ENCODE data around the gene SPRED1. TPM values are rescaled to one million over a fixed set of nuclear protein-coding genes. Genes with fewer than 3 reads are reported as not detected.

SPRED1 gene
- total RNA-seq, 1 experiment from 2014 or later, result 29.6 TPM

- no peaks in the 10 kb centered on the region for H3K9me3 ChIP-seq (ENCODE audit: control insufficient read depth, insufficient read depth, low read depth, low read length)
- H3K4me3 ChIP-seq (ENCODE audit: low read depth in 2 of 2, low read length in 2 of 2), result no peak overlapping the region
- DNase-seq (ENCODE audit: low read depth, low spot score) (peak; percentile 55), ATAC-seq (peak; percentile 88)
- POLR2A ChIA-PET, result no interaction called here
- H3K36me3 ChIP-seq (ENCODE audit: control insufficient read depth, insufficient read depth, low read length), result no peaks in the 10 kb centered on the region
- in situ Hi-C loops (cut with HindIII; ENCODE audit: low pct_unique_long_range_greater_than_20kb, low sequenced_read_pairs) (no loop called here), intact Hi-C loops (cut with micrococcal nuclease; ENCODE audit: unreplicated experiment) (loop anchor here (1.0 to 5.0 kb wide), 2 partner anchors 228 to 395 kb away; no protein-coding TSS in a partner anchor)
- no peak overlapping the region for H3K27ac ChIP-seq (ENCODE audit: low read length)
- CTCF ChIA-PET, result interaction anchor here (0.6 kb wide), 1 partner anchor 24 kb away, joined by 3 read pairs; no protein-coding TSS in a partner anchor
- TF ChIP-seq REST (IDR thresholded peaks at IDR 0.05; ENCODE audit: insufficient read depth in 1 of 2, low read depth in 2 of 2, low read length in 1 of 2) (no peak), CTCF (IDR thresholded peaks at IDR 0.05) (peak; percentile 87), SIN3A (IDR thresholded peaks at IDR 0.05; ENCODE audit: borderline replicate concordance, insufficient read depth, low read depth, low read length) (no peak), TCF7L2 (IDR thresholded peaks at IDR 0.05; ENCODE audit: low read depth, low read length) (no peak), POLR2AphosphoS5 (IDR thresholded peaks at IDR 0.05; ENCODE audit: low read depth, low read length) (no peak)
- H3K27me3 ChIP-seq (ENCODE audit: control insufficient read depth, insufficient read depth, low read length), result peaks cover 5% of the 10 kb centered on the region
- H3K4me1 ChIP-seq (ENCODE audit: control insufficient read depth, insufficient read depth, low read length), result no peaks in the 10 kb centered on the region
- no TSS peak for BruUV-seq (replicated peaks)
Observed at GRCh38 chr15:38389924-38390542, 137.4 kb downstream of the SPRED1 start.

GRCh38 chr15:38391191-38391590, 138.6 kb downstream of the SPRED1 start:
- H3K9me3 ChIP-seq (ENCODE audit: control insufficient read depth, insufficient read depth, low read depth, low read length), result no peaks in the 10 kb centered on the region
- TF ChIP-seq TCF7L2 (IDR thresholded peaks at IDR 0.05; ENCODE audit: low read depth, low read length) (no peak), SIN3A (IDR thresholded peaks at IDR 0.05; ENCODE audit: borderline replicate concordance, insufficient read depth, low read depth, low read length) (no peak), CTCF (IDR thresholded peaks at IDR 0.05) (no peak), POLR2AphosphoS5 (IDR thresholded peaks at IDR 0.05; ENCODE audit: low read depth, low read length) (no peak), REST (IDR thresholded peaks at IDR 0.05; ENCODE audit: insufficient read depth in 1 of 2, low read depth in 2 of 2, low read length in 1 of 2) (no peak)
- intact Hi-C loops (cut with micrococcal nuclease; ENCODE audit: unreplicated experiment), result loop anchor here (5.0 kb wide), 1 partner anchor 229 kb away; no protein-coding TSS in a partner anchor
- in situ Hi-C loops (cut with HindIII; ENCODE audit: low pct_unique_long_range_greater_than_20kb, low sequenced_read_pairs), result no loop called here
- peaks cover 5% of the 10 kb centered on the region for H3K27me3 ChIP-seq (ENCODE audit: control insufficient read depth, insufficient read depth, low read length)
- no peak overlapping the region for H3K4me3 ChIP-seq (ENCODE audit: low read depth in 2 of 2, low read length in 2 of 2)
- H3K36me3 ChIP-seq (ENCODE audit: control insufficient read depth, insufficient read depth, low read length), result no peaks in the 10 kb centered on the region
- DNase-seq (ENCODE audit: low read depth, low spot score) (no peak), ATAC-seq (no peak)
- H3K4me1 ChIP-seq (ENCODE audit: control insufficient read depth, insufficient read depth, low read length), result no peaks in the 10 kb centered on the region
- no TSS peak for BruUV-seq (replicated peaks)
- no peak overlapping the region for H3K27ac ChIP-seq (ENCODE audit: low read length)
- CTCF ChIA-PET, result interaction anchor here (0.7 kb wide), 1 partner anchor 138 kb away, joined by 3 read pairs; no protein-coding TSS in a partner anchor
- POLR2A ChIA-PET, result no interaction called here

Data from Panc1 (cell line).